ENCODE results near the gene RPN2. TPM values are rescaled to one million over a fixed set of nuclear protein-coding genes. Genes with fewer than 3 reads are reported as not detected.

Gene RPN2
- total RNA-seq, 1 experiment from 2014 or later: 220 TPM

DNA sequence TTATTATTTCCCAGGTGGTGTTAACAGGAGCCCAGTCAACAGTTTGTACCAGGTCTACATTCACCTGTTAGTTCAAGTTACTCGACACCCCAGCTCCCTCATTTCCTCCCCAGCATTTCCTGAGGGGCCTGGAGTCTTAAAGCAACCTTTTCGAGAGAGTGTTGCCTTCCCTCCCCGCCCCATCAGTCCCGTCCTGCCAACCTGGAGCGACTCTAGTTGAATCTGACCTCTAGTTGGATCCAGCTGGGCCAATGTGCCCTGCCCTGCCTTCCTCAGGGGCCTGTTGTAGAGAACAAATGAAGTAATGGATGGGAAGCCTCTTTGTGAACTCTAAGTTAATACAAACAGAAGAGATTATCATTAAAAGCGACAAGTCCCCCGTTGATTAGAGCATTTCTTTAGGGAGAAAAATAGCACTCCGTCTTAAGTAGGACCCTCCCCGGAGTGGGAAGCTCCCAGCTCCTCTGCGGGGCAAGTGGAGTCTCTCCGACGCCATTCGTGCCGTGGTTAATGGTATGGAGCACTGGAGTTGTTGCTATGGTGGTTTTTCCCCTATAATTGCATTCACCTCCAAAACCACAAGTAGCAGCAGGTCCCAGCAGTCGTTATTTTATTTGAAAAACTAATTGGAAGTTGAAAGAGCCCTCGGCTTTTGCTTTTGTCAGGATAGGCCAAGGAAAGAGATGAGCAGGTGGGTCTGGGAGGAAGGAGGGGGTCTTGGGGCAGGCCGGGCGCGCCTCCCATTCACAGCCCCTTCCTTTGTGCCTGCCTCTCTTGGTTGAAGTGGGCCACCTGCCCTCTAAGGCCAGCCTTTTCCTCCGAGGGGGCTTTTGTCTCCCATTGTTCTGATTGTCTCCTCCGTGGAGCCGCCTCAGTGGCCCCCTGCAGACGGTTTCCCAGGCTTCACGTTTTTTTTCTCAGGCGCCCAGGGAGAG lies 66.4 kb downstream of the RPN2 start:
- H3K9me2 ChIP-seq (ENCODE audit: insufficient read depth): no peaks in the 10 kb centered on the region
- no peaks in the 10 kb centered on the region for H3K9me3 ChIP-seq (ENCODE audit: control insufficient read depth in 1 of 2, insufficient read depth in 1 of 2, low read depth in 1 of 2, low read length in 2 of 2)
- H3K79me2 ChIP-seq (ENCODE audit: insufficient read depth, low read length): no peaks in the 10 kb centered on the region
- no peak overlapping the region for H3K9ac ChIP-seq (ENCODE audit: low read length)
- POLR2A ChIA-PET: no interaction called here
- no peaks in the 10 kb centered on the region for H3K27me3 ChIP-seq (ENCODE audit: insufficient read depth, low read length)
- CTCF ChIA-PET: no interaction called here
- no peaks in the 10 kb centered on the region for H3K4me1 ChIP-seq (ENCODE audit: control insufficient read depth in 1 of 2, insufficient read depth in 2 of 2, low read length in 2 of 2)
- H3K27ac ChIP-seq (ENCODE audit: low read depth, low read length): no peak overlapping the region
- DNase-seq (ENCODE audit: low read depth, low spot score) (no peak), ATAC-seq (no peak)
- intact Hi-C loops (cut with micrococcal nuclease): no loop called here
- H2AFZ ChIP-seq (ENCODE audit: low read depth, low read length, poor library complexity, severe bottlenecking): no peak overlapping the region
- TF ChIP-seq SP1 (IDR thresholded peaks at IDR 0.05; ENCODE audit: low read depth): no peak
- TF ChIP-seq FOSL1 (IDR thresholded peaks at IDR 0.05; ENCODE audit: low read depth): no peak
- no peak for TF ChIP-seq JUND (IDR thresholded peaks at IDR 0.05)
- TF ChIP-seq, protein P1, sequence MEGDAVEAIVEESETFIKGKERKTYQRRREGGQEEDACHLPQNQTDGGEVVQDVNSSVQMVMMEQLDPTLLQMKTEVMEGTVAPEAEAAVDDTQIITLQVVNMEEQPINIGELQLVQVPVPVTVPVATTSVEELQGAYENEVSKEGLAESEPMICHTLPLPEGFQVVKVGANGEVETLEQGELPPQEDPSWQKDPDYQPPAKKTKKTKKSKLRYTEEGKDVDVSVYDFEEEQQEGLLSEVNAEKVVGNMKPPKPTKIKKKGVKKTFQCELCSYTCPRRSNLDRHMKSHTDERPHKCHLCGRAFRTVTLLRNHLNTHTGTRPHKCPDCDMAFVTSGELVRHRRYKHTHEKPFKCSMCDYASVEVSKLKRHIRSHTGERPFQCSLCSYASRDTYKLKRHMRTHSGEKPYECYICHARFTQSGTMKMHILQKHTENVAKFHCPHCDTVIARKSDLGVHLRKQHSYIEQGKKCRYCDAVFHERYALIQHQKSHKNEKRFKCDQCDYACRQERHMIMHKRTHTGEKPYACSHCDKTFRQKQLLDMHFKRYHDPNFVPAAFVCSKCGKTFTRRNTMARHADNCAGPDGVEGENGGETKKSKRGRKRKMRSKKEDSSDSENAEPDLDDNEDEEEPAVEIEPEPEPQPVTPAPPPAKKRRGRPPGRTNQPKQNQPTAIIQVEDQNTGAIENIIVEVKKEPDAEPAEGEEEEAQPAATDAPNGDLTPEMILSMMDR (IDR thresholded peaks at IDR 0.05 in 2 of 3, conservative IDR thresholded peaks at IDR 0.05 in 1 of 3; ENCODE audit: borderline replicate concordance in 1 of 3, insufficient read depth in 1 of 3, low read depth in 2 of 3, low read length in 2 of 3): no peak
- TF ChIP-seq CBX3 (IDR thresholded peaks at IDR 0.05; ENCODE audit: low read depth): no peak
- TF ChIP-seq EZH2phosphoT487 (IDR thresholded peaks at IDR 0.05; ENCODE audit: borderline replicate concordance): no peak
- RAD21 ChIA-PET (ENCODE audit: low non-redundant PET in 1 of 2, low total read pairs in 2 of 2, uncharacterized antibody in 2 of 2, unreplicated experiment in 2 of 2): no interaction called here
- H3K36me3 ChIP-seq (ENCODE audit: control insufficient read depth in 1 of 2, insufficient read depth in 2 of 2, low read length in 2 of 2): peaks cover 18 to 19% of the 10 kb centered on the region in 2 experiments; a peak in 3 of 4 replicates
- no TSS peak for BruUV-seq (replicated peaks)
- no peak overlapping the region for H3K4me3 ChIP-seq (replicated peaks in 1 of 2; ENCODE audit: low read depth in 1 of 2, low read length in 2 of 2)
- no peaks in the 10 kb centered on the region for H4K20me1 ChIP-seq (ENCODE audit: insufficient read depth)
- no peak overlapping the region for H3K4me2 ChIP-seq (ENCODE audit: low read length)

DNA sequence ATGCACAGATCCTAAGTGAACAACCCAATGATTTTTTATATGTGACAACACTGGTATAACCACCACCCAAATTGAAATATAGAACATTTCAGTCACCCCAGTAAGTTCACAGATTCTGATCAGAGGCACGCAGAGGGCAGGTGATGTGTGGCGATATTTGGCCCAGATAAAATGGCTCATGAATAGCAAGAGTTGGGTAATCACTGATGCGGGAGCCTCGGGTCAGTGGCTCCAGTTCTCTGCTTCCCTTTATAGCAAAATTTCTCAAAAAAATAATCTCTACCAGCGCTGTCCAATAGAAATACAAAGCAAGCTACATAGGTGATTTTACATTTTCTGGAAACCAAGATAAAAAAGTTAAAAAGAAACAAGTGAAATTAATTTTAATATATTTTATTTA lies 67.6 kb downstream of the RPN2 start:
- Histone ChIP-seq H4K20me1 (ENCODE audit: insufficient read depth) (no peaks in the 10 kb centered on the region), H3K4me3 (replicated peaks in 1 of 2; ENCODE audit: low read depth in 1 of 2, low read length in 2 of 2) (no peak overlapping the region), H3K79me2 (ENCODE audit: insufficient read depth, low read length) (no peaks in the 10 kb centered on the region), H3K9me2 (ENCODE audit: insufficient read depth) (no peaks in the 10 kb centered on the region), H3K4me2 (ENCODE audit: low read length) (no peak overlapping the region), H3K9me3 (ENCODE audit: control insufficient read depth in 1 of 2, insufficient read depth in 1 of 2, low read depth in 1 of 2, low read length in 2 of 2) (no peaks in the 10 kb centered on the region), H3K27ac (ENCODE audit: low read depth, low read length) (no peak overlapping the region), H3K27me3 (ENCODE audit: insufficient read depth, low read length) (no peaks in the 10 kb centered on the region), H3K4me1 (ENCODE audit: control insufficient read depth in 1 of 2, insufficient read depth in 2 of 2, low read length in 2 of 2) (no peaks in the 10 kb centered on the region), H2AFZ (ENCODE audit: low read depth, low read length, poor library complexity, severe bottlenecking) (no peak overlapping the region), H3K36me3 (ENCODE audit: control insufficient read depth in 1 of 2, insufficient read depth in 2 of 2, low read length in 2 of 2) (peaks cover 5 to 8% of the 10 kb centered on the region in 2 experiments; a peak in 3 of 4 replicates), H3K9ac (ENCODE audit: low read length) (no peak overlapping the region)
- DNase-seq (ENCODE audit: low read depth, low spot score) (no peak), ATAC-seq (no peak)
- intact Hi-C loops (cut with micrococcal nuclease): no loop called here
- ChIA-PET CTCF (no interaction called here), POLR2A (no interaction called here), RAD21 (ENCODE audit: low non-redundant PET in 1 of 2, low total read pairs in 2 of 2, uncharacterized antibody in 2 of 2, unreplicated experiment in 2 of 2) (no interaction called here)
- TF ChIP-seq EZH2 (IDR thresholded peaks at IDR 0.05) (no peak), CBX3 (IDR thresholded peaks at IDR 0.05; ENCODE audit: low read depth) (no peak), CEBPB (IDR thresholded peaks at IDR 0.05; ENCODE audit: low read depth) (no peak), EGR1 (IDR thresholded peaks at IDR 0.05; ENCODE audit: low read depth) (no peak), EZH2phosphoT487 (IDR thresholded peaks at IDR 0.05; ENCODE audit: borderline replicate concordance) (no peak), RAD21 (IDR thresholded peaks at IDR 0.05; ENCODE audit: low read depth) (no peak), SRF (IDR thresholded peaks at IDR 0.05; ENCODE audit: low read depth) (no peak), ZFX (IDR thresholded peaks at IDR 0.05) (no peak), YY1 (IDR thresholded peaks at IDR 0.05; ENCODE audit: extremely low read depth, insufficient replicate concordance, low read depth, low read length) (no peak), FOSL1 (IDR thresholded peaks at IDR 0.05; ENCODE audit: low read depth) (no peak)
- TF ChIP-seq, protein P2, sequence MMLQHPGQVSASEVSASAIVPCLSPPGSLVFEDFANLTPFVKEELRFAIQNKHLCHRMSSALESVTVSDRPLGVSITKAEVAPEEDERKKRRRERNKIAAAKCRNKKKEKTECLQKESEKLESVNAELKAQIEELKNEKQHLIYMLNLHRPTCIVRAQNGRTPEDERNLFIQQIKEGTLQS (IDR thresholded peaks at IDR 0.05): no peak
- TF ChIP-seq, protein P1 (IDR thresholded peaks at IDR 0.05 in 2 of 3, conservative IDR thresholded peaks at IDR 0.05 in 1 of 3; ENCODE audit: borderline replicate concordance in 1 of 3, insufficient read depth in 1 of 3, low read depth in 2 of 3, low read length in 2 of 3): no peak
- no TSS peak for BruUV-seq (replicated peaks)

Data from HCT116 (cell line).